ENCODE data around the gene FOXN1. TPM values are rescaled to one million over a fixed set of nuclear protein-coding genes. Genes with fewer than 3 reads are reported as not detected.

Gene FOXN1
- total and polyA plus RNA-seq, 2 of the 13 experiments (the other 11 are each of a cell fraction or from before 2014, with no cell fraction given) = 0.01 TPM; not detected in 1

DNA sequence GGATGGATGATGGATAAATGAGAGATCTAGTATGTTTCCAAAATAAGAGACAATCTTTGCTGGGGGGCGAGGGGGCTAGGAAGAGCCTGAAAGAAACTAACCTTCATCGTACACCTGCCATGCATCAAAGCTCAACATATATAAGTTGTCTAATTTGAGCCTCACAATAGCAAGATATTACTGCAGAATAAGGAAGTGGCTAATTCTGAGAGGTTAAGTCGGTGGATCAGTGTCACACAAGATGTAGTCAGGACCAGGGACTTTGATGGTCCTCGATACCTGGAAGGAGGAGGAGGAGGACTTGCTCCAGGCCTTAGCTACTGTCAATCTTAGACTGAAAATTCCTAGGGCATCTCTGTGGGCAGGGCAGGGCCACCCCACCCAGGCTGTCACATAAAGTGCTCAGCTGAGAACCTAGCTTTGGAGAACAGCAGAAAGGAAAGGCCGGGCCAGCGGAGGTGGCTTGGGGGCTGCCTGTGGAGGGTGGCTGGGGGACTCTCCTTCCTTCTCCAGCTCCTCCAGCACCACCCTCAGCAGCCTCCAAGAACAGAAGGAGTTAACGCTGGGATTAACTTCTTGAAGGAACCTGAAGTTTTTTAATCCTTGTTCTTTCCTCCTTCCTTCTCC is 33.2 kb upstream of the FOXN1 start:
- no peak overlapping the region for H3K4me2 ChIP-seq (ENCODE audit: low read depth, low read length)
- no peak overlapping the region for H3K9ac ChIP-seq (ENCODE audit: insufficient read depth, low read depth, low read length)
- H3K36me3 ChIP-seq (replicated peaks in 1 of 2; ENCODE audit: control insufficient read depth in 1 of 2, insufficient read depth in 2 of 2, low read length in 2 of 2) = no peaks in the 10 kb centered on the region
- H3K27me3 ChIP-seq (ENCODE audit: control insufficient read depth in 1 of 2, insufficient read depth in 2 of 2, low read length in 2 of 2) = peaks cover 0 to 15% of the 10 kb centered on the region in 2 experiments; a peak in 3 of 5 replicates
- 54% methylated on average over 7 of the region's 7 CpGs for WGBS (ENCODE audit: low lambda C conversion rate)
- ChIA-PET POLR2A (no interaction called here), CTCF (ENCODE audit: low intra/inter-chr PET ratio, low total read pairs) (no interaction called here)
- intact Hi-C loops (cut with micrococcal nuclease; ENCODE audit: unreplicated experiment) = no loop called here
- H4K20me1 ChIP-seq (ENCODE audit: insufficient read depth, low read length) = no peaks in the 10 kb centered on the region
- DNase-seq (ENCODE audit: low spot score) (no peak), ATAC-seq (no peak), FAIRE-seq (no peak)
- no TSS peak for BruUV-seq (replicated peaks)
- H3K4me1 ChIP-seq (ENCODE audit: insufficient read depth, low read length) = peaks cover 45% of the 10 kb centered on the region
- H3K4me3 ChIP-seq (replicated peaks in 1 of 3; ENCODE audit: insufficient read depth in 1 of 3, low read depth in 2 of 3, low read length in 3 of 3) = no peak overlapping the region
- H2AFZ ChIP-seq (ENCODE audit: low read length) = no peak overlapping the region
- no peaks in the 10 kb centered on the region for H3K79me2 ChIP-seq (ENCODE audit: insufficient read depth, low read length)
- in situ Hi-C loops (cut with HindIII; ENCODE audit: extremely low pct_ligation_motif_present, low pct_unique_long_range_greater_than_20kb) = no loop called here
- H3K27ac ChIP-seq (ENCODE audit: extremely low read length, insufficient read depth, low read length) = no peak overlapping the region
- no peaks in the 10 kb centered on the region for H3K9me3 ChIP-seq (ENCODE audit: low read length)
- TF ChIP-seq ZNF577 (CRISPR knock-in tag; IDR thresholded peaks at IDR 0.05; ENCODE audit: borderline replicate concordance, low read depth) (no peak), ZNF33B (CRISPR knock-in tag; IDR thresholded peaks at IDR 0.05) (no peak), ZNF83 (CRISPR knock-in tag; IDR thresholded peaks at IDR 0.05; ENCODE audit: borderline replicate concordance) (no peak), RFX3 (CRISPR knock-in tag; IDR thresholded peaks at IDR 0.05) (no peak), HNRNPUL1 (IDR thresholded peaks at IDR 0.05; ENCODE audit: low read depth, low read length) (no peak), PRPF4 (IDR thresholded peaks at IDR 0.05; ENCODE audit: low read depth, low read length, poor library complexity, severe bottlenecking) (no peak), ZNF749 (CRISPR knock-in tag; IDR thresholded peaks at IDR 0.05; ENCODE audit: borderline replicate concordance) (no peak), MBD4 (IDR thresholded peaks at IDR 0.05; ENCODE audit: borderline replicate concordance, low read length) (no peak), NR3C1 (CRISPR knock-in tag; IDR thresholded peaks at IDR 0.05) (no peak), ZNF782 (CRISPR knock-in tag; IDR thresholded peaks at IDR 0.05; ENCODE audit: borderline replicate concordance) (no peak), ELF4 (CRISPR knock-in tag; IDR thresholded peaks at IDR 0.05; ENCODE audit: borderline replicate concordance) (no peak)
- TF ChIP-seq, protein P1, sequence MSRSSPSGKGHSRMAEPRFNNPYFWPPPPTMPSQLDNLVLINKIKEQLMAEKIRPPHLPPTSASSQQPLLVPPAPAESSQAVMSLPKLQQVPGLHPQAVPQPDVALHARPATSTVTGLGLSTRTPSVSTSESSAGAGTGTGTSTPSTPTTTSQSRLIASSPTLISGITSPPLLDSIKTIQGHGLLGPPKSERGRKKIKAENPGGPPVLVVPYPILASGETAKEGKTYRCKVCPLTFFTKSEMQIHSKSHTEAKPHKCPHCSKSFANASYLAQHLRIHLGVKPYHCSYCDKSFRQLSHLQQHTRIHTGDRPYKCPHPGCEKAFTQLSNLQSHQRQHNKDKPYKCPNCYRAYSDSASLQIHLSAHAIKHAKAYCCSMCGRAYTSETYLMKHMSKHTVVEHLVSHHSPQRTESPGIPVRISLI (CRISPR knock-in tag; IDR thresholded peaks at IDR 0.05; ENCODE audit: borderline replicate concordance) = no peak

Data from HepG2 (cell line).